ENCODE results near the gene RAB3B. TPM values are rescaled to one million over a fixed set of nuclear protein-coding genes. Genes with fewer than 3 reads are reported as not detected.
"Not testable (repeated sequence)": the region's sequence is repeated elsewhere in the genome, so short reads cannot be mapped to it uniquely, and the experiment has no call there.

The RAB3B gene
- total RNA-seq, 6 donors from 2014 or later, result under 0.01 to 1.2 (median 0.12) TPM; not detected in 2

DNA sequence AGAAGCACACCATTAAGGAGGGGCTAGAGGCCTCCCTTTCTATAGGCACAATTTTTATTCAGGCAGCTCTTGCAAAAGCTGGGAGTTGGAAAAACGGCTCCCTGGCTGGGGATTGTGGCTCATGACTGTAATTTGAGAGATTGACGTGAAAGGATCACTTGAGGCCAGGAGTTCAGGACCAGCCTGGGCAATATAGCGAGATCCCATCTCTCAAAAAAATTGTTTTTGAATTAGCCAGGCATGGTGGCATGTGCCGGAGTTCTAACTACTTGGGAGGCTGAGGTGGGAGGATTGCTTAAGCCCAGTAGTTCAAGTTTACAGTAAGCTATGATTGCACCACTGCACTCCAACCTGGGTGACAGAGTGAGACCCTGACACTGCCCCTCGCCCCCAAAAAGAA, 88.0 kb downstream of the RAB3B start:
- Histone ChIP-seq H3K36me3 (no peaks in the 10 kb centered on the region), H3K27ac (no peak overlapping the region), H3K27me3 (peaks cover 0 to under 1% (median 0%) of the 10 kb centered on the region in 4 donors), H3K9me3 (no peaks in the 10 kb centered on the region), H3K4me3 (no peak overlapping the region), H3K4me1 (no peaks in the 10 kb centered on the region)
- 79% methylated on average over 5 of the region's 5 CpGs for WGBS, 2 donors
- TF ChIP-seq EP300 (IDR thresholded peaks at IDR 0.05), result no peak
- no peak for TF ChIP-seq POLR2A (IDR thresholded peaks at IDR 0.05)
- TF ChIP-seq, protein P1, sequence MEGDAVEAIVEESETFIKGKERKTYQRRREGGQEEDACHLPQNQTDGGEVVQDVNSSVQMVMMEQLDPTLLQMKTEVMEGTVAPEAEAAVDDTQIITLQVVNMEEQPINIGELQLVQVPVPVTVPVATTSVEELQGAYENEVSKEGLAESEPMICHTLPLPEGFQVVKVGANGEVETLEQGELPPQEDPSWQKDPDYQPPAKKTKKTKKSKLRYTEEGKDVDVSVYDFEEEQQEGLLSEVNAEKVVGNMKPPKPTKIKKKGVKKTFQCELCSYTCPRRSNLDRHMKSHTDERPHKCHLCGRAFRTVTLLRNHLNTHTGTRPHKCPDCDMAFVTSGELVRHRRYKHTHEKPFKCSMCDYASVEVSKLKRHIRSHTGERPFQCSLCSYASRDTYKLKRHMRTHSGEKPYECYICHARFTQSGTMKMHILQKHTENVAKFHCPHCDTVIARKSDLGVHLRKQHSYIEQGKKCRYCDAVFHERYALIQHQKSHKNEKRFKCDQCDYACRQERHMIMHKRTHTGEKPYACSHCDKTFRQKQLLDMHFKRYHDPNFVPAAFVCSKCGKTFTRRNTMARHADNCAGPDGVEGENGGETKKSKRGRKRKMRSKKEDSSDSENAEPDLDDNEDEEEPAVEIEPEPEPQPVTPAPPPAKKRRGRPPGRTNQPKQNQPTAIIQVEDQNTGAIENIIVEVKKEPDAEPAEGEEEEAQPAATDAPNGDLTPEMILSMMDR (IDR thresholded peaks at IDR 0.05), result no peak
- TF ChIP-seq POLR2AphosphoS5 (IDR thresholded peaks at IDR 0.05), result no peak
- ATAC-seq (ENCODE audit: low FRiP score in 2 of 2) (no peak), DNase-seq (no peak)

DNA sequence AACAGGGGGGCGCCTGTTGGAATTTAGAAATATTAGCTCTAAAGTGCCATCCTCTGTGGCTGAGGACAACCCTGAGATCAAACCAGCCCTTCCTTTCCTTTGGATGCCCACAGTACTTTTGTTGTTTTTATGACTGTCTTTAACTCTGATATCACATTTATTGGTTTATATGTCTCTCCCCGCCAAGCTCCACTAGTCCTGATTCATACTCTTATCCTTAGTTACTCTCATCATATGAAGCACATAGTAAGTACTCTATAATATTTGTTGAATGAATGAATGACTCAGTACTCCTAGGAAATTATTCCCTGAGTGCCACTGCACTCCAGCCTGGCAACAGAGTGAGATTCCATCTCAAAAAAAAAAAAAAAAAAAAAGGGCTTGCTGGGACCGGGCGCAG, 89.3 kb downstream of the RAB3B start:
- Histone ChIP-seq H3K36me3 (no peaks in the 10 kb centered on the region), H3K4me3 (no peak overlapping the region), H3K27ac (no peak overlapping the region), H3K4me1 (no peaks in the 10 kb centered on the region), H3K27me3 (peaks cover 0 to 5% (median 0%) of the 10 kb centered on the region in 4 donors), H3K9me3 (no peaks in the 10 kb centered on the region)
- DNase-seq, result no peak
- TF ChIP-seq POLR2AphosphoS5 (IDR thresholded peaks at IDR 0.05) (no peak), EP300 (IDR thresholded peaks at IDR 0.05) (no peak), POLR2A (IDR thresholded peaks at IDR 0.05) (no peak)
- TF ChIP-seq, protein P1 (IDR thresholded peaks at IDR 0.05), result no peak
- ATAC-seq (ENCODE audit: low FRiP score in 2 of 2), result no peak
- 89 to 95% methylated on average over 4 of the region's 4 CpGs for WGBS, 2 donors

DNA sequence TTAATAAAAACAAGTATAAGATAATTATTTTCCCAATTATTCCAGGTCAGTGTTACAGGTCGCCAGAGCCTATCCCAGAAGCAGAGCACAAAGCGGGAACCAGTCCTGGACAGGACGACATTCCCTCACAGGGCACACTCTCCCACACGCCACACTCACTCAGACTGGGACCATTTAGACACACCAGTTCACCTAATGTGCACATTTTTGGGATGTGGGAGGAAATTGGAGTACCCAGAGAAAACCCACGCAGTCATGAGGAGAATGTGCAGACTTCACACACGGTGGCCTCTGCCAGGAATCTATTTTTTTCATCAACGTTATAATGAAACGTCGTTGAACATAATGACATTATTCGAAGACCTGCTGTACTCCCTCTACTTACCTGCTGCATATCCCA, 91.5 kb downstream of the RAB3B start:
- DNase-seq (no peak), ATAC-seq (ENCODE audit: low FRiP score in 2 of 2) (no peak)
- 80 to 81% methylated on average over 10 of the region's 10 CpGs for WGBS, 2 donors
- H3K9me3 ChIP-seq, result no peaks in the 10 kb centered on the region
- H3K4me1 ChIP-seq, result no peaks in the 10 kb centered on the region
- TF ChIP-seq POLR2AphosphoS5 (IDR thresholded peaks at IDR 0.05), result no peak
- no peak for TF ChIP-seq POLR2A (IDR thresholded peaks at IDR 0.05)
- TF ChIP-seq, protein P1 (IDR thresholded peaks at IDR 0.05), result no peak
- no peak for TF ChIP-seq EP300 (IDR thresholded peaks at IDR 0.05)
- H3K4me3 ChIP-seq, result no peak overlapping the region
- H3K27ac ChIP-seq, result no peak overlapping the region
- peaks cover 0 to 5% (median 0%) of the 10 kb centered on the region in 4 donors for H3K27me3 ChIP-seq
- H3K36me3 ChIP-seq, result no peaks in the 10 kb centered on the region

DNA sequence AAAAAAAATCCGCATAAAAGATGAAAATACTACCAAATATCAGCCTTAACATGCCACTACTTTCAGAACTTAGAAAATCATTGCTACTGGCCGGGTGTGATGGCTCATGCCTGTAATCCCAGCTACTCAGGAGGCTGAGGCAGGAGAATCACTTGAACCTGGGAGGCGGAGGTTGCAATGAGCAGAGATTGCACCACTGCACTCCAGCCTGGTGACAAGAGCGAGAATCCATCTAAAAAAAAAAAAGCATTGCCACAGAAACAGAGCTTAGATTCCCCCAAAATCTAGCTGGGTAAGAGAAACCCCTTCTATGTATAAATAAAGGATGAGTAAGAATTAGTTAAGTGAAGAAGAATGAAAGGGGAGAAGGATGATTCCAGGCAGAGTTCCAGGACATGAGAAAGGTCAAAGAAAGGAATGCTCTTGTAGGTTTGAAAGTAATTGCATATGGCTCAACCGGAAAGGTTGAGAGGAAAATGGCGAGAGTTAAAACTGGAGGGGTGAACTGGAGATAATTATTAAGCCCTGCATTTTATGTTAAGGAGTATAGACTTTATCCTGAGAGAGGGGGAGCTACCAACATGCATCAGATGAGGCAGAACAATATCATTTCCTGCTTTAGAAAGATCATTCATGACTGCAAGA, 92.3 kb downstream of the RAB3B start:
- Histone ChIP-seq H3K9me3 (no peaks in the 10 kb centered on the region), H3K4me3 (no peak overlapping the region), H3K4me1 (no peaks in the 10 kb centered on the region), H3K36me3 (no peaks in the 10 kb centered on the region), H3K27ac (no peak overlapping the region), H3K27me3 (peaks cover 0 to 5% (median 0%) of the 10 kb centered on the region in 4 donors)
- WGBS, 2 donors, result 56 to 68% methylated on average over 6 of the region's 6 CpGs
- TF ChIP-seq POLR2A (IDR thresholded peaks at IDR 0.05), result no peak
- TF ChIP-seq POLR2AphosphoS5 (IDR thresholded peaks at IDR 0.05), result no peak
- TF ChIP-seq EP300 (IDR thresholded peaks at IDR 0.05), result no peak
- TF ChIP-seq, protein P1 (IDR thresholded peaks at IDR 0.05), result no peak
- no peak for DNase-seq
- ATAC-seq (ENCODE audit: low FRiP score in 2 of 2), result no peak

DNA sequence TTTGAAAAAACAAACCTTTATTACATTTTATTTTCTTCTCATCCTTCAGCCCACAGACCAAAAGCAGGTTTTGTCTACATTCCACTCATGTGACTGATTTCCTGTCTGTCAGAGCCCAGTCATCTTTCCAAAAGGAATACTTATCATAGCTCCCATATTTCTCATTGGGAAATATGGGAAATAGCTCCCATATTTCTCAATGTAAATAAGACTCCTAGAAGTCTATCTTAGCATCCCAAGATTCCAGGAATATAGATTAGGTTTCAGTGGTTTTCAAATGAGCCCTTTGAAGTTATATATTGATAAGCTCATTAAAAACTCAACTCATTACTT, 92.8 kb downstream of the RAB3B start:
- TF ChIP-seq POLR2A (IDR thresholded peaks at IDR 0.05), result no peak
- TF ChIP-seq POLR2AphosphoS5 (IDR thresholded peaks at IDR 0.05), result no peak
- TF ChIP-seq EP300 (IDR thresholded peaks at IDR 0.05), result no peak
- TF ChIP-seq, protein P1 (IDR thresholded peaks at IDR 0.05), result no peak
- Histone ChIP-seq H3K27me3 (peaks cover 0 to 5% (median 0%) of the 10 kb centered on the region in 4 donors), H3K4me1 (no peaks in the 10 kb centered on the region)

DNA sequence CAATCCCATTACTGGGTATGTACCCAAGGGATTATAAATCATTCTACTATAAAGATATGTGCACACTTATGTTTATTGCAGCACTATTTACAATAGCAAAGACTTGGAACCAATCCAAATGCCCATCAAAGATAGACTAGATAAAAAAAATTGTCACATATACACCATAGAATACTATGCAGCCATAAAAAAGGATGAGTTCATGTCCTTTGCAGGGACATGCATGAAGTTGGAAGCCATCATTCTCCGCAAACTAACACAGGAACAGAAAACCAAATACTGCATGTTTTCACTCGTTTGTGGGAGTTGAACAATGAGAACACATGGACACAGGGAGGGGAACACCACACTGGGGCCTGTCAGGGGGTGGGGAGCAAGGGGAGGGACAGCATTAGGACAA, 95.8 kb downstream of the RAB3B start:
- H3K4me1 ChIP-seq, H3K27ac ChIP-seq: not testable (repeated sequence)

More for the DNA sequence above, 92.8 kb downstream of the RAB3B start:
- Histone ChIP-seq H3K27ac (no peak overlapping the region), H3K4me3 (no peak overlapping the region), H3K9me3 (no peaks in the 10 kb centered on the region), H3K36me3 (no peaks in the 10 kb centered on the region)
- no peak for ATAC-seq (ENCODE audit: low FRiP score in 2 of 2)
- DNase-seq, result no peak

More for the DNA sequence above, 95.8 kb downstream of the RAB3B start:
- not testable (repeated sequence) for H3K9me3 ChIP-seq; H3K4me3 ChIP-seq; DNase-seq; H3K36me3 ChIP-seq; H3K27me3 ChIP-seq; ATAC-seq (ENCODE audit: low FRiP score in 2 of 2)
- 73 to 85% methylated on average over 2 of the region's 2 CpGs for WGBS, 2 donors

Data from upper lobe of left lung (tissue), 6 donors.